Calu3 (cell line): ENCODE results near the gene KRTAP3-3. TPM values are rescaled to one million over a fixed set of nuclear protein-coding genes. Genes with fewer than 3 reads are reported as not detected.

Experiments used
- BruUV-seq: library from RNA; stranded (reverse); fragments of 400-500 nt; replicated peaks from 2 replicates; lab custom pipeline; 2021; lab: Mats Ljungman, UMichigan
- CTCF ChIA-PET: fragments of 300-600 bp; sonication (Branson Sonifier 250); formaldehyde crosslinking; loops from one replicate; lab custom pipeline; 2022; ENCODE audit warnings: antibody characterized with exemption; lab: Charles Lee
- DNase-seq: peaks from one replicate; pipeline ENCODE4 v3.0.0; 2022
- H3K27ac Mint-ChIP-seq: one replicate; pipeline ENCODE4 v1.8.0; 2022; ENCODE audit warnings: mixed read lengths; ENCODE audit not compliant: unreplicated experiment
- H3K27me3 Mint-ChIP-seq: one replicate; pipeline ENCODE4 v1.8.0; 2022; ENCODE audit warnings: mixed read lengths; ENCODE audit not compliant: unreplicated experiment
- H3K36me3 Mint-ChIP-seq: one replicate; pipeline ENCODE4 v1.8.0; 2022; ENCODE audit warnings: mild to moderate bottlenecking, moderate library complexity, mixed read lengths; ENCODE audit not compliant: insufficient read depth, unreplicated experiment
- H3K4me1 Mint-ChIP-seq: one replicate; pipeline ENCODE4 v1.8.0; 2022; ENCODE audit warnings: mild to moderate bottlenecking, low read depth, mixed read lengths; ENCODE audit not compliant: unreplicated experiment
- H3K4me3 Mint-ChIP-seq: one replicate; pipeline ENCODE4 v1.8.0; 2022; ENCODE audit warnings: mild to moderate bottlenecking, low read depth, moderate library complexity, mixed read lengths; ENCODE audit not compliant: unreplicated experiment
- H3K9me3 Mint-ChIP-seq: one replicate; pipeline ENCODE4 v1.8.0; 2022; ENCODE audit warnings: low read depth, mixed read lengths; ENCODE audit not compliant: unreplicated experiment
- CTCF ChIP-seq: fragments of 200-600 bp; IDR thresholded peaks from one replicate; pipeline ENCODE4 v1.8.0; 2022; ENCODE audit warnings: antibody characterized with exemption; ENCODE audit not compliant: unreplicated experiment
- intact Hi-C: fragments of 100-400 bp; cut with micrococcal nuclease; formaldehyde crosslinking; loops from one replicate; pipeline ENCODE4 v1.10.0; 2022; ENCODE audit not compliant: unreplicated experiment
- total RNA-seq: library from RNA; stranded (reverse); gene quantifications from 2 replicates; pipeline ENCODE4 v1.2.3, GENCODE V29; 2022

KRTAP3-3 gene
- total RNA-seq, 1 experiment from 2014 or later = not detected

- Mint-ChIP-seq H3K36me3 (peaks cover 22% of the 10 kb centered on the region), H3K9me3 (peaks cover 3% of the 10 kb centered on the region), H3K4me1 (peaks cover 77% of the 10 kb centered on the region), H3K27ac (peak overlapping the region; percentile 41), H3K27me3 (no peaks in the 10 kb centered on the region), H3K4me3 (no peak overlapping the region)
- intact Hi-C loops = no loop called here
- BruUV-seq = no TSS peak
- no peak for DNase-seq
- no peak for TF ChIP-seq CTCF
- CTCF ChIA-PET = interaction anchor here (0.7 to 1.6 kb wide), 10 partner anchors 9 to 179 kb away, joined by 3 to 8 read pairs (median 4); partner anchors contain the start of genes KRT23, KRTAP1-1, KRTAP3-1 and KRTAP4-6
These were observed 32.4 kb downstream of the KRTAP3-3 start for GRCh38 chr17:40961591-40961990.

GRCh38 chr17:40960144-40960543 is 33.8 kb downstream of the KRTAP3-3 start:
- Mint-ChIP-seq H3K36me3 (peaks cover 37% of the 10 kb centered on the region), H3K4me3 (no peak overlapping the region), H3K4me1 (peaks cover 81% of the 10 kb centered on the region), H3K9me3 (peaks cover 3% of the 10 kb centered on the region), H3K27ac (peak overlapping the region; percentile 27), H3K27me3 (no peaks in the 10 kb centered on the region)
- intact Hi-C loops = no loop called here
- no peak for DNase-seq
- no TSS peak for BruUV-seq
- TF ChIP-seq CTCF = no peak
- CTCF ChIA-PET = interaction anchor here (1.0 to 1.4 kb wide), 4 partner anchors 11 to 287 kb away, joined by 3 to 7 read pairs (median 3); no protein-coding TSS in a partner anchor

- H3K4me3 Mint-ChIP-seq = peak overlapping the region; percentile 14
- intact Hi-C loops = loop anchor here (1.0 to 5.0 kb wide), 4 partner anchors 64 to 174 kb away; partner anchors contain the start of gene KRTAP1-1
- CTCF ChIA-PET = interaction anchor here (0.6 to 4.0 kb wide), 13 partner anchors 11 to 1130 kb away, joined by 3 to 33 read pairs (median 4); partner anchors contain the start of gene KRT23
These were observed 35.6 kb downstream of the KRTAP3-3 start for GRCh38 chr17:40958086-40958953.

More at GRCh38 chr17:40958086-40958953, 35.6 kb downstream of the KRTAP3-3 start:
- no peak for TF ChIP-seq CTCF
- no TSS peak for BruUV-seq
- H3K36me3 Mint-ChIP-seq = peaks cover 49% of the 10 kb centered on the region
- peaks cover 88% of the 10 kb centered on the region for H3K4me1 Mint-ChIP-seq
- peak overlapping the region; percentile 94 for H3K27ac Mint-ChIP-seq
- peaks cover 2% of the 10 kb centered on the region for H3K9me3 Mint-ChIP-seq
- DNase-seq = peak; percentile 86
- H3K27me3 Mint-ChIP-seq = no peaks in the 10 kb centered on the region
